Liver (tissue), 3 donors: Measurements from ENCODE around the gene EXOC7.

Experiments
- CTCF ChIP-seq: fragments of 150-350 bp; IDR thresholded peaks from 2 replicates; pipeline ENCODE4 v1.5.1; 2017; ENCODE audit warnings: improper control_type of control experiment, low read depth, low read length; ENCODE audit not compliant: missing input control
- GABPA ChIP-seq, 2 donors: IDR thresholded peaks in 1 of 2; conservative IDR thresholded peaks in 1 of 2; 2 replicates each; pipeline ENCODE4 v1.6.1; 2016; ENCODE audit warnings: antibody characterized with exemption in 2 of 2, mild to moderate bottlenecking in 1 of 2, moderate library complexity in 1 of 2
- TAF1 ChIP-seq: conservative IDR thresholded peaks from 2 replicates; pipeline ENCODE4 v1.6.1; 2016; ENCODE audit warnings: antibody characterized with exemption, mild to moderate bottlenecking
- donor health status: healthy.
- donor health status: healthy.

- TF ChIP-seq CTCF (no peak), GABPA (IDR thresholded peaks at IDR 0.05 in 1 of 2, conservative IDR thresholded peaks at IDR 0.05 in 1 of 2) (no peak), TAF1 (no peak)
These were observed 26.6 kb downstream of the EXOC7 start for GRCh38 chr17:76076765-76077583.
